Urinary bladder (tissue), 4 donors: Measurements from ENCODE around the gene DEDD2. TPM values are rescaled to one million over a fixed set of nuclear protein-coding genes. Genes with fewer than 3 reads are reported as not detected.

Experiments used
- DNase-seq: peaks from one replicate; pipeline ENCODE4 v3.0.0-alpha.2; 2015; ENCODE audit errors: extremely low spot score
- H3K27ac ChIP-seq: one replicate; pipeline ENCODE4 v1.5.1; 2013; ENCODE audit warnings: low read depth, mild to moderate bottlenecking, moderate library complexity
- H3K36me3 ChIP-seq: one replicate; pipeline ENCODE4 v1.6.1; 2013; ENCODE audit warnings: mild to moderate bottlenecking, moderate library complexity; ENCODE audit not compliant: insufficient read depth
- H3K4me1 ChIP-seq: one replicate; pipeline ENCODE4 v1.6.1; 2013; ENCODE audit warnings: mild to moderate bottlenecking, moderate library complexity; ENCODE audit not compliant: insufficient read depth
- H3K4me3 ChIP-seq: one replicate; pipeline ENCODE4 v1.5.1; 2013; ENCODE audit warnings: low read depth, low read length
- WGBS: extraction: QIAGEN DNeasy Blood & Tissue Kit; methylation state at CpG from one replicate; pipeline ENCODE4 v1.1.7; 2013; 5-methylcytosine and 5-hydroxymethylcytosine counted together
- polyA plus RNA-seq: library from polyadenylated mRNA; stranded (reverse); fragments of 200-250 nt; gene quantifications from one replicate; pipeline ENCODE4 v1.2.3, GENCODE V29; 2013
- total RNA-seq: library from RNA; depleted of rRNA; stranded (reverse); fragments of >200 nt; gene quantifications from one replicate; pipeline ENCODE4 v1.2.3, GENCODE V29; 2014
- donor health status: healthy with polysubstance abuse.
- donor health status: healthy.

Gene DEDD2
- total and polyA plus RNA-seq, 2 donors = 15.5 to 29.5 TPM

- peaks cover 4% of the 10 kb centered on the region for H3K4me1 ChIP-seq
- H3K27ac ChIP-seq = peak within 1 kb of the TSS; percentile 86
- H3K36me3 ChIP-seq = no peaks in the 10 kb centered on the region
- DNase-seq = peak; percentile 99
- peak within 1 kb of the TSS; percentile 85 for H3K4me3 ChIP-seq
- under 1% methylated on average over 76 of the region's 76 CpGs for WGBS
Measured at GRCh38 chr19:42242512-42243409, 25.3 kb upstream of the DEDD2 start, which contains the start of gene GSK3A. Gene GSK3A, minus strand, starts transcription at chr19:42242602. Its CDS starts 137 bp downstream, at chr19:42242465.

GRCh38 chr19:42242069-42242511 is 24.6 kb upstream of the DEDD2 start:
- under 1% methylated on average over 49 of the region's 49 CpGs for WGBS
- Histone ChIP-seq H3K36me3 (no peaks in the 10 kb centered on the region), H3K27ac (peak overlapping the region; percentile 86), H3K4me3 (peak overlapping the region; percentile 85), H3K4me1 (peaks cover 4% of the 10 kb centered on the region)
- DNase-seq = no peak

- H3K4me3 ChIP-seq = peak overlapping the region; percentile 85
- no peaks in the 10 kb centered on the region for H3K36me3 ChIP-seq
- H3K4me1 ChIP-seq = peaks cover 4% of the 10 kb centered on the region
- DNase-seq = no peak
- no peak overlapping the region for H3K27ac ChIP-seq
- 100% methylated on average over 3 of the region's 3 CpGs for WGBS
Measured at GRCh38 chr19:42241279-42241678, 23.8 kb upstream of the DEDD2 start.

GRCh38 chr19:42239544-42240220 is 22.2 kb upstream of the DEDD2 start:
- no peak overlapping the region for H3K27ac ChIP-seq
- 88% methylated on average over 10 of the region's 10 CpGs for WGBS
- H3K4me1 ChIP-seq = peaks cover 4% of the 10 kb centered on the region
- no peak overlapping the region for H3K4me3 ChIP-seq
- no peak for DNase-seq
- peaks cover 3% of the 10 kb centered on the region for H3K36me3 ChIP-seq

GRCh38 chr19:42235181-42235580 is 17.7 kb upstream of the DEDD2 start:
- no peak overlapping the region for H3K27ac ChIP-seq
- DNase-seq = no peak
- H3K4me1 ChIP-seq = no peaks in the 10 kb centered on the region
- H3K36me3 ChIP-seq = peaks cover 10% of the 10 kb centered on the region
- whole genome bisulfite sequencing = 91% methylated on average over 5 of the region's 5 CpGs
- H3K4me3 ChIP-seq = no peak overlapping the region

- DNase-seq = no peak
- 95% methylated on average over 11 of the region's 11 CpGs for WGBS
- H3K36me3 ChIP-seq = peaks cover 10% of the 10 kb centered on the region
- no peaks in the 10 kb centered on the region for H3K4me1 ChIP-seq
- no peak overlapping the region for H3K27ac ChIP-seq
- H3K4me3 ChIP-seq = no peak overlapping the region
Measured at GRCh38 chr19:42234364-42234763, 16.9 kb upstream of the DEDD2 start.

- Histone ChIP-seq H3K4me1 (no peaks in the 10 kb centered on the region), H3K36me3 (peaks cover 10% of the 10 kb centered on the region), H3K4me3 (no peak overlapping the region), H3K27ac (no peak overlapping the region)
- DNase-seq = no peak
- 88% methylated on average over 6 of the region's 6 CpGs for WGBS
Measured at GRCh38 chr19:42233678-42234292, 16.3 kb upstream of the DEDD2 start.

GRCh38 chr19:42233106-42233505 is 15.6 kb upstream of the DEDD2 start:
- DNase-seq = no peak
- no peak overlapping the region for H3K27ac ChIP-seq
- H3K4me1 ChIP-seq = no peaks in the 10 kb centered on the region
- H3K4me3 ChIP-seq = no peak overlapping the region
- H3K36me3 ChIP-seq = peaks cover 10% of the 10 kb centered on the region
- WGBS = 66% methylated on average over 7 of the region's 7 CpGs

- no peak overlapping the region for H3K4me3 ChIP-seq
- DNase-seq = no peak
- H3K27ac ChIP-seq = no peak overlapping the region
- H3K4me1 ChIP-seq = no peaks in the 10 kb centered on the region
- peaks cover 10% of the 10 kb centered on the region for H3K36me3 ChIP-seq
- 95% methylated on average over 10 of the region's 10 CpGs for WGBS
Measured at GRCh38 chr19:42232435-42232834, 15.0 kb upstream of the DEDD2 start.

GRCh38 chr19:42230571-42230970 is 13.1 kb upstream of the DEDD2 start:
- Histone ChIP-seq H3K27ac (no peak overlapping the region), H3K36me3 (peaks cover 15% of the 10 kb centered on the region), H3K4me3 (no peak overlapping the region), H3K4me1 (no peaks in the 10 kb centered on the region)
- DNase-seq = no peak
- WGBS = 76% methylated on average over 4 of the region's 4 CpGs

- Histone ChIP-seq H3K4me1 (no peaks in the 10 kb centered on the region), H3K4me3 (no peak overlapping the region), H3K27ac (no peak overlapping the region), H3K36me3 (peaks cover 17% of the 10 kb centered on the region)
- WGBS = 39% methylated on average over 8 of the region's 8 CpGs
- no peak for DNase-seq
Measured at GRCh38 chr19:42229855-42230351, 12.4 kb upstream of the DEDD2 start.

- WGBS = 66% methylated on average over 4 of the region's 4 CpGs
- Histone ChIP-seq H3K27ac (no peak overlapping the region), H3K4me1 (no peaks in the 10 kb centered on the region), H3K4me3 (no peak overlapping the region), H3K36me3 (peaks cover 18% of the 10 kb centered on the region)
- DNase-seq = no peak
Measured at GRCh38 chr19:42229301-42229854, 11.9 kb upstream of the DEDD2 start.

GRCh38 chr19:42228641-42229040 is 11.2 kb upstream of the DEDD2 start:
- DNase-seq = no peak
- no peak overlapping the region for H3K4me3 ChIP-seq
- no peaks in the 10 kb centered on the region for H3K4me1 ChIP-seq
- WGBS = 81% methylated on average over 4 of the region's 4 CpGs
- H3K36me3 ChIP-seq = peaks cover 18% of the 10 kb centered on the region
- H3K27ac ChIP-seq = no peak overlapping the region
